ENCODE measurements around the gene MYADML2.

The MYADML2 gene

DNA sequence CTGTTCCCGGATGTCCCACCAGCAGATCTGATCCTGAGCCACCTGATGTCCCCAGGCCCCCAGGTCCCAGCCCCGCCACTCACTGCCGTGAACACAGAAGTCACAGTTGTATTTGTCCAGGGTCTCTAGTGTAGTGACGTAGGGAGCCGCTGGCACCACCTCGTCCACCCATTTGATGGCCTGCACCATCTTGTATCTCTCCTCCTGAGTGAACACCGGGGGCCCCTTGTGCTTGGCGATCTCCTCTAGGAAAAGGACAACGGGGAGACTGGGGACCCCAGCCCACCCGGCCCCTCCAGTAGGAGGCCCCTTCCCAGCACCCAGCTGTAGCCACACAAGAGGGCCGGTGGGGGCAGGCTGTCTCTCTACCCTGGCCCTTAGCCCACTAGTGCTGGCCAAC, 38.2 kb downstream of the MYADML2 start:
- no peak for FAIRE-seq

DNA sequence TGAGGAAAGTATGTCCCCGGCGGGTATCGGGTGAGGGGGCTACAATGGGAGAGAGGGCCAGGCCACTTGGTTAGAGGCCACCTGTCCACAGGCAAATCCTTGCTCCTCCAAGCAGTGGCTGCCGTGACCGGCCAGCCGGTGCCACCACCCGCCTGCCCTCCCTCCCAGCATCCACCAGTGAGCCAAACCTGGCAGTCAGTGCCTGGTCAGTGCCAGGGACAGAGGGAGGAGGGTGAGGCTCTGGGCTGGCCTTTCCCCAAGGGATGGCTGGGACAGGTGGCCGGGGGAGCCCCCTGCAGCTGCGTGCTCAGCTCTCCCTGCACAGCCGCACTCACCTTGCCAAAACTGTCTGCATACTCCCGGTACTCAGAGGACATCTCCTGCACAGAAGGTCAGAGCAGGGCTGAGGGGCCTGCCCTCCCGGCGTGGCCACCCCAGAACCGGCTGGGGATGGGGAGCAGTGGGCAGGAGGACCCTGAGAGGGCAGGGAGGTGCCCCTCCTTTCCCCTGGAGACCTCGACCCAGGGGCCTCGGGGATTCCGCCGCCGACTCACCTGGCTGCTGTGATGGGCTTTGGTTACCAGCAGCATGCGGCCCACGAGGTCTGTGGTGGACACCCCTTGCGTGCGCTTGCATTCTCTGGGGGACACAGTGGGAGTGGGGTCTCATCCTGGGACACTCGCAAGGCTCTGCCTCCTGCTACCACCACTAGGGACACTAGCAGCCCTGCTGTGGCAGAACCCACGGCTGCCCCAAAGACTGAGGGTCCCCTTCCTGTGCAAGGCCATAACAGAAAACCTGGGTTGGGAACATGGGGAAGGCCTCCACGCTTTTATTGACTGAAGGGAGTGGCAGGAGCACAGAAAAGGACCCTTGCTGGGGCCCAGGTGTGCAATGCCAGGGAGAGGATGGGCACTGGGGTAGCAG, 39.6 kb downstream of the MYADML2 start:
- no peak for FAIRE-seq

DNA sequence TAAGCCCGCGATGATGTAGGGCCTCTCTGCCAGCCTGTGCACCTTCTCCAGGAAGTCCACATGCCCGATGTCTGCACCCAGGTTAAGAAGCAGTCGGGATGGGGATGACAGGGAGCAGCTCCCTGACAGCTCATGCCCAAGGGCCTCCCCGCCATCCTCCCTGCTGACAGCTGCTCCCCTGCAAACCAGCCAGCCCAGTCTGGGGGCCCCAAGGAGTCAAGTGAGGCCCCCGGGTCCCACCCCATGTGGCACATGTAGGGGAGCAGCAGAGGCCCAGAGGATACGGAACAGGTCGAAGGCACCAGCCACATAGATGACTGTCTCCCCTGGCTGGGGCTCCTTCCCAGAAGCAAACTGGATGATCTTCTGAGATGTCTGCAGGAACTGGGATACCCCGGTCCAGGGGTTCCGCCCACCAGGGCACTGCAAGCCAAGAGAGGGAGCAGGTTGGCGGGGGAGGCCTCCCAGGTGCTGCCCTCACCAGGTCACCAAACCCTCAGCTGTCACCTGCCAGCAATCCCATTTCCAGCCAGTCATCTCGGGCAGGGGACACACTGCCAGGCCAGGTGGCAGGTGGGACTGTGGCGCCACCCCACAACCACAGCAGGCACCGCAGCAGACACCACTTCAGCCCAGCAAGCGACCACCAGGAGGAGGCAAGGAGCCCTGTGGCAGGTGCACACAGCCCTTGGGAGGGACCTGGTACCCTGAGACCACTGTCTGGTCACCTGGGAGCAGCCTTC, 40.4 kb downstream of the MYADML2 start:
- no peak for FAIRE-seq

DNA sequence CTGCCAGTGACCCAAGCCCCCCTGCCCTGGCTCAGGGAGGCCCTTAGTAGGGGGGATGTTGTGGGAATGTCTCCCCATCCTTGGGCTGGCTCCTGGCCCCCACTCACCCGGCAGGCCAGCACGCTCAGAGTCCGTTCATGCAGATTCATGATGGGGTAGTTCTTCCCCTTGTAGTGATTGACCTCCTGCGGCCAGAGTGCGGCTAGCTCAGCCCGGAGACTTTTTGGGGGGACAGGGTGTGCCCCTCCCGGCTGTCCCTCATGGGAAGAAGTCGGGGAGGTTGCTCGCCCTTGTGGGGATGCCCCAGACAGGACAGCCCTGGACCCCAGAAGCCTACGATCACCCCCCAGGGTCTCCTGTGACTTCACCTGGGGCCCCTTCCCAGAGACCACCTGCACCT, 41.0 kb downstream of the MYADML2 start:
- FAIRE-seq, result no peak

DNA sequence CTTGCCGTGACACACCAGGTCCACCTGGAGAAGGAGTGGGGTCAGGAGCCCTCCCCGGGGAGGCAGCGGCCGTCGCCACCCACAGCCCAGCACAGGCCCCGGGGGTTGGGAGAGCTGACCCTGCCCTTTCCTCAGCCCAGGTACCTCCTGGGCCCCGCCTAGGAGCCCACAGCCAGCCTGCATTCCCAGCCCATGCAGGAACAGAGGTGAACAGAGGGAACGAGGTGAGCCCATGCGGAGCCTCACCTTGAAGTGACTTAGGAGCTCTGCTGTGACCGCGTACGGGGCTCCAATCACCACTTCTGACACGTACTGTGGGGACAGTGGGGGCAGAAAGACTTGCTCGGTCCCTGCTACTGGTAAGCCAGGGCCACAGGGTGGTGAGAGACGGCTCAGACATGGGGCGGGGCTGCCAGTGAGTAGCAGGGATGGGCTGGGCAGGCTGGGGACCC, 41.6 kb downstream of the MYADML2 start:
- FAIRE-seq, result no peak

DNA sequence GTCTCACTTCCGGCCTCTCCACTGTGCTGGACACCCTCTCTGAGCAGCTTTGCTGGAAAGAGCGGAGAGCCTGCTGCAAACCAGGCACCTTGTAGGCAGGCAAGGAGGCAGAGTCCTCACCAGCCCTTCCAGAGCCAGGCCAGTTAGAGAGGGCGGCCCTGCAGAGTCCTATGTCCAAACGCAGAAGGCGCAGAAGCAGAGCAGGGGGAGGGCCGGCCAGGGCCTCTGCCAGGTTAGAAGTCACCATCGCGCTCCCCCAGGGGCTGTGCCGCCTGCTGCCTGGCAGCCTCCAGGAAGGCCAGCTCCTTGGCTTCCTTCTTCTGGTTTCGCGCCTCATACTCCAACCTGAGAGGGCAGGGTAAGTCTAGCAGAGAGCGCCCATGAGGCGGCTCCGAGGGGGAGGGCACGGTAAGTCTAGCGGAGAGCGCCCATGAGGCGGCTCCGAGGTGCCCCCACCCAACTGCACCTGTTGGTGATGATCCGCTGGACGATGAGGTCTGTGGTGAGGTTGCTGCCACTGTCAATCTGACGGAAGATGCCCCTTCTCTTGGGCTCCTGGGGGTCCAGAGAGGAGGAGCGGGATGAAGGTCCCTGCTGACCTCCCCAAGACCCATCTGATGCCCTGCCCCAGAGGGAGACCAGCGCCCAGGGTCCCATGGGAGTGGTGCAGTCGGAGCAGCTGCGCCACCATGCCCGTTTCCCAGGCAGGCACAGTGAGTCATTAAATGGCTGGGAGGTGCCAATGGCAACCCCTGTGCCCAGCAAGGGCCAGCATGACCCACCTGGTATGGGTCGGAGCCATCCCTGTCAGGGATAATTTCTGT, 42.2 kb downstream of the MYADML2 start:
- no peak for FAIRE-seq

DNA sequence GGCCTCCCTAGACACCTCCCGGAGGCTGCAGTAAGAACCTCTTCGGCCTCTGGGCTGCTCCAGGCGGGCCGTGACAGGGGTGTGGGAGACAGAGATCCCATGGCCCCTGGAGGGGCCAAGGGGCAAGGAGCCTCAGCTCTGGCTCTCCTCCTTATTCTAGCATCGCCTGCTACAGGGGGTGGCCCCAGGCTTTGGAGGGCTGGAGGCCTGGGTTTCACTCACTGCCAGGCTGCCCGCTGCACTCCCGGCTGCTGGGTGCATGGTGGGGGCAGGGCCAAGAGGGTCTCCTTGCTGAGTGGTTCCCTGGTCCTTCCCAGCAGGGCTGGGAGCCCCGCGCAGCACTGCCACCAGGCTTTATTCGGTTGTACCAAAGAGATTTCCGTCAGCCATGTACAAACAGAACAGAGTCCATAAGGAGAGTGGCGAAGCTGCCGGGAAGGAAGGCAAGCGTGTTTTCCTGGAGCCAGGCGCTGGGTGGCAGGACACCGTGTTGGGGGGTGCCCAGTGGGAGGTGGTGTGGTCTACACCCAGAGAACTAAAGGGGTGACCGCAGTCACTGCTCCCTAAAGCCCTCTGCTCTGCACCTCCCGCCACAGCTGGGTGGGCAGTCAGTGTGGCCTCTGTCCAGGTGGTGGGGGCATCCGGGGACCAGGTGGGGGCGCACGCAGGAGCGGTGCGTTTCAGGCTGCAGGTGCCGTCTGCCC, 43.0 kb downstream of the MYADML2 start:
- FAIRE-seq, result no peak

DNA sequence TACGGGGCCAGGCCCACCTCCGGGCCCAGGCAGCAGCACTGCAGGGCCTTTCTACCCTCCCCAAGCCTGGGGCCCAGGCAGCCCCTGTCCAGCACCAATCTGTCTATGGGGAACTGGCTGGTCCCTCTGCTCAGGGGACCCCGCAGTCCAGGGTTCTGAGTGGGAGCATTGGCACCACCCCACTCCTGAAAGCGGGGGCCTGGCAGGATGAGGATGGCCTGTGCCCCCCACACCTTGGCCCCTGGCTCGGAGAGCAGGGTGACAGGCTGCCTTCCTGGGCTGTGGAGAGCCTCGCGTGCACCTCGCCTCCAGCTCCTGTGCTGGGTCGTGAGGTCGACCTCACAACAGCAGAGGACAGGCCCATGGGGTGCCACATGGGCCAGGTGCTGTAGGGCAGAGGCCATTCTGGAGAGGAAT, 43.6 kb downstream of the MYADML2 start:
- FAIRE-seq, result no peak

DNA sequence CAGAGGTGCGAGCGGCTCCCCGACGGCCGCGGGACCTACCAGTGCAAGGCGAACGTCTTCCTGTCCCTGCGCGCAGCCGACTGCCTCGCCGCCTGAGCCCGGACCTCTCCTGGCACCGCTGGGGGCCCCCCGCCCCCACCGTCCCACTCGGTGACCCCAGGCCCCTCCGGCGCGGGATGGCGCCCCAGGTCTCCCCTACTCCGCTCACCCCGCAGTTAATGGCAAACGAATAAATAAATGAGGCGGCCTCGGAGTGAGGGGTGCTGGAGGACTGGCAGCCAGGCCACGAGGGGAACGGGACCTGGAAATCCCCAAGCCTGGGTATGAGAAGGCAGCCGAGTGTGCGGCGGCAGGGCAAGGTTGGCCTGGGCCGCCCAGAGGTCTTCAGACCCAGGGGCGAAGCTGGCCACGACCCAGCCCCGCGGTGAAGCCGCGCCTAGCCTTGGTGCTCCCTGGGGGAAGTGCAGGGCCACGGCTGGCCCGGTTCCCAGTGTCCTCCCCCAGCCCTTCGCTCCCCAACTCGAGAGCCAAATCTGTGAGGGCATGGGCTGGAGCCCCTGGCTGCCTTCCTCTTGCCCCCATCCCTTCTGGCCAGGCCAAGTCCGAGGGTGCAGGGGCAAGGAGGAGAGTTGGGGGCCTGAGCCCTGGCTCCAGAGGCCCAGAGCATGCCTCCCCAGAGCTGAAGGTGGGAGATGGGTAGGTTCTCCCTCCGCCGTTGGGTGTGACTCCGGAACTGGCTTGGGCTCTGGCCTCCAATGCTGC, 44.2 kb downstream of the MYADML2 start:
- no peak for FAIRE-seq

DNA sequence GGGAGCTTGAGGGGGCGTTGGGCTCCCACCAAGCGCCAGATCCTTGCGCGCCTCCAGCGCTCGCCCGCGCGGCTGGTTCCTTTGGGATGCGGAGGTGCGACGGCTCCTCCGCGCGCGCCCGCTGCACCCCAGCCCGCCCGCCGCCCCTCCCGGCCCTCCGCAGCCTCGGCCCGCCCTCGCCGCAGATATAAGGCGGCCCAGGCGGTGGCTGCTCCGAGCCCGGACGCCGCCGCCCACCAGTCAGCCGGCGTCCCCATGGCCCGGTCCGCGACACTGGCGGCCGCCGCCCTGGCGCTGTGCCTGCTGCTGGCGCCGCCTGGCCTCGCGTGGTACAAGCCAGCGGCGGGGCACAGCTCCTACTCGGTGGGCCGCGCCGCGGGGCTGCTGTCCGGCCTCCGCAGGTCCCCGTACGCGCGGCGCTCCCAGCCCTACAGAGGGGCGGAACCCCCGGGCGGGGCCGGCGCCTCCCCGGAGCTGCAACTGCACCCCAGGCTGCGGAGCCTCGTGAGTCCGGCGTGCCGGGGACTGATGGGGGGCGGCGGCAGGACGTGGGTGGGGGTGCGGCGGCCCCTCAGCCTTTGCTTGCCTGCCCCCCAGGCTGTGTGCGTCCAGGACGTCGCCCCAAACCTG, 44.9 kb downstream of the MYADML2 start, which contains the start of gene NPB:
NPB (plus strand) TSS at position 216 of the 630 bp plus-strand sequence; CDS start at position 256, 40 bp downstream.
- FAIRE-seq, result no peak

DNA sequence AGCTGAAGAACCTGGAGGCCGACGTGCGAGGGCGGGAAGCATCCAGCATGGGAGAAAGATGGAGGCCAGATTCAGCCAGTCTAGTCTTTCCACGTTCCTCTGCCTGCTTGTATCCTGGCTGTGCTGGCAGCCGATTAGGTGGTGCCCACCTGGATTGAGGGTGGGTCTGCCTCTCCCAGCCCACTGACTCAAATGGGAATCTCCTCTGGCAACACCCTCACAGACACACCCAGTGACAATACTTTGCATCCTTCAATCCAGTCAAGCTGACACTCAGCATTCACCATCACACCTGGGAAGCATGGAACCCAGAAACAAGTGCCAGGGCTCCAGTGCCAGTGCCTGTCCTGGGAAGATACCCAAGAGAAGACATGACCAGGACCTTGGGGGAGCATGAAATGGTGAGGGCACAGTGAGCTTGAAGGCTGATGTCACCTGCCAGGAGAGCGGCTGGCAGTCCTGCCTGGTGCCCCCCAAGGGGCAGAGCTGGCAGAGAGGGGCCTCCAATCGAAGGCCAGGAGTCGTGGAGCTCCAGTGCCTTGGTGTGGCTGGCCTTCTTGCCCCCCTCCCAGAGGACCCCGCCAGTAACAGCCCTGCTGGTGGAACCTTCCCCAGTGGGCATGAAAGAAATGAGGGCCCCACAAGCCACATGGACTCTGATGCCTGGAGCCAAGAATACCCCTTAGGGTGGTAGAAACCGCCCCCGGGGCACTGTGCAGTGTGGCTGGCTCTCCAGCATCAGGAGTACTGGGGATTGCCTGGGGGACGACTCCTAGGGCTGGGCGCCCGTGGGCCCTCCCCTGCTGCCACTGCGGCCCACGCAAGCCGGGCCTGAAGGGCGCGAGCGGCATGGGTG, 45.6 kb downstream of the MYADML2 start:
- no peak for FAIRE-seq

DNA sequence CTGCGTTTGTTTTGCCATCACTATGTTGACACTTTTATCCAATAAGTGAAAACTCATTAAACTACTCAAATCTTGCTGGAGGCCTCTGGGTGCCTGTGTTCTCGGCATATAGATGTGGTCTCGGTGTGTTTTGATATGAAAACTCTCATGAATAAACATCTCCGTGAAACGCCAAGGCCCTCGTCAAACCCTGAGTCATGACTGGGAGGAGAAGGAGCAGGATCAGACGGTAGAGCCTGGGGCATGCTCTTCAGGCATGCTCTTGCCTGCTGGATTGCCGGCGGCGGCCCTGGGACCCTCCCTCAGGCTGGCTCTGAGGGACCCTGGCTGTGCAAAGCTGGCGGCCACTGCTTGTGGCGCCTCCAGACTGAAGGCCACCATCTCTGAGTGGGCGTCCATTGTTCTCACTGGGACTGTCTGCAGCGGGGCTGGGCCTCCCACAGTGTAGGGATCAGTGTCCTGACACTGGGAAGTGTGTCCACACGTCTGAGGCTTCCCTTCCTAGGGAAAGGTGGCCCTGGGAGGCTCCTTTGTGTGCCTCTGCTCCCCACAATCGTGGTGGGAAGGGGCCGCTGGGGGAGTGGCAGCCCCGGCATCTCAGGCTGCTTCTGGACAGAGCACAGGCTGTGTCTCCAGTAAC, 46.7 kb downstream of the MYADML2 start:
- FAIRE-seq, result no peak

DNA sequence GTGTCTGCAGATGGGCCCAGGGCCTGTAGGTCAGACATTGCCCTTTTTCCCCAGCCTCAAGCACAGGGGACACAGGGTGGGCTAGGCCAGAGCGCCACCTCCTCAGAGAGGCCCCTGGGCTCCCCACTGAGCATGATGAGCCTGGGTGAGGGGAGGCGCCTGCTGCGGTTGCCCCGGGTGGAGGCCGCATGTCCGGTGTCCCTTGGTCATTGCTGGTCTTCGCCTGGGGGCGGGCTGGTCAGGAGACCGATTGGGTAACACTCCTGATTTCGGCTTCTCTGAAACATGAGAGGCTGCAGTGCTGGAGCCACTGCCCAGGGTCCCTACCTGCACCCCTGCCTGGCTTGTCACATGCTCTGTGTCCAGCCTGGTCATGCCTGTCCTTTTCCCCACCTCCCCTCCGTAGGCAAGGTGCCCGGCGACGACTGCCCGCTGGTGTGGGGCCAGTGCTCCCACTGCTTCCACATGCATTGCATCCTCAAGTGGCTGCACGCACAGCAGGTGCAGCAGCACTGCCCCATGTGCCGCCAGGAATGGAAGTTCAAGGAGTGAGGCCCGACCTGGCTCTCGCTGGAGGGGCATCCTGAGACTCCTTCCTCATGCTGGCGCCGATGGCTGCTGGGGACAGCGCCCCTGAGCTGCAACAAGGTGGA, 47.4 kb downstream of the MYADML2 start:
- no peak for FAIRE-seq

DNA sequence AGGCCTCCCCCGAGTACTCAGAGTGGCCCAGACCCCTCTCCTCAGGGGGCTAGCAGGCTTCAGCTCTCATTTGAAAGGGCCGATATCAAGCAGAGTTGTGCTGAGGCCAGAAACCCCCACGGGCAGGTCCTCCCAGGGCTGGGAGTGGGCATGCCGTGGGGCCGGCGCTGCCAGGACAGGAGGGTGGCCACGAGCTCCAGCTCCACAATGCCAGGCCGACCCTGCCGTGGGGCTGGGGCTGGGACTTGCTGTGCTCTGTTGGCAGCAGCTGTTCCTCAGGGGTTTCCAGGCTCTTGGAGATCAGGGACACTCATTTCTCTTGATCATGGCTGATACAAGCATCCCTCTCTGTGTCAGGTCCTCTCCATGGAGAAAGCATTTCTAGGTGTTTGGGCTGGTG, 48.1 kb downstream of the MYADML2 start:
- no peak for FAIRE-seq

DNA sequence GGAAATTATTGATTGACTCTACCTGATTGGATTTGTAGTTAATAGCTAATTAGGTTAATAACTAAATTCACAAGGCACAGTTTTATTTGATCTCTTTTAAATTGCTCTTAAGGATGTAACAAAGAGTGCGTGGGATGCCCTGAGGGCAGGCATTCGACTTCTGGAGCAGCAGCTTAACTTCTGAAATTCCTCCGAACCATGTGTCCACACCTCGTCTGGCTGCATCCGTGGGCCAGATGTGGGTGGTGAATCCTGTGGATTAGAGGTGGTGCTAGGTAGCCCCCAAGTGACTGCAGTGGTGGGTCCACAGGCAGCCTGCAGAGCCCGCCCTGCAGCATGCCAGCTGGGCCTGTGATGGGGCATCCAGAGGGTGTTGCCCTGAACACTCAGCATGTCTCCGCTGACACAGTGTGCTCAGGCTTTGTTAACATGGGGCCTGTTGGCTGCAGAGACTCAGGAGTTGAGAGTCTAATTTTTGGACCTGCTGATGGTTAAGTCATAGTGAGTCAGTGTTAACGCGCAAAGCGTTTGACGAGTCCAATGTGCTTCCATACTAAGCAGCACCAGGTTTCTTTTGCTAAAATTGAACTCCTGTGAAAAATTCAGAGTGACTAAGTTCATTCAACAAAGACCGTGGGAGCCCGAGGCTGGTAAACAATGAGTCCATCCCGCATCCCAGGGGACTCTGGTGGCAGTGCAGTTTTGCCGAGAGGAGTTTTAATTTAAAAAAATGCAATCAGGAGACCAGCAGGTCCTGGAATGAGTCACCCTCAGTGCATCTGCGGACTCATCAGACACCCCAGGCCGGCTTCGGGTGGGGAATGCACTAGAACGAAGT, 48.8 kb downstream of the MYADML2 start:
- no peak for FAIRE-seq

DNA sequence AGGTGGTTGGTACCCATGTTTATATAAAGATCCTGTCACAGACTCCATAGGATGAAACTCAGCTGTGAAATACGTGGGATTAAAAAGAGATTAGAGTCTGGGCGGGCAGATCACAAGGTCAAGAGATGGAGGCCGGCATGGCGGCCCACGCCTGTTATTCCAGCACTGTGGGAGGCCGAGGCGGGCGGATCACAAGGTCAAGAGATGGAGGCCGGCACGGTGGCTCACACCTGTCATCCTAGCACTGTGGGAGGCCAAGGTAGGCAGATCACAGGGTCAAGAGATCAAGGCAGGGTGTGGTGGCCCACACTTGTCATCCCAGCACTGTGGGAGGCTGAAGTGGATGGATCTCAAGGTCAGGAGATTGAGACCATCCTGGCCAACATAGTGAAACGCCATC, 51.6 kb downstream of the MYADML2 start:
- FAIRE-seq, result no peak

DNA sequence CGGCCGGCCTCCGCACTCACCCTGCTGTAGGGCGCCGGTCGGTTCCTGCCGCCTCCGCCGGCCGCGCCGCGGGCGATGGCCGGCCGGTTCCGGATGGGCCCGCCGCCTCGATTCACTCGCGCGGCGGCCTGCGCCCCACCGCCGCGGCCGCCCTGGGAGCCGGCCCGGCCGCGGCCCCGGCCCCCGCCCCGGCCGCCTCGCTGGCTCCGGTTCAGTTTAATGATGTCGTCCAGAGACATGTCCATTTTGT, 55.8 kb downstream of the MYADML2 start:
- no peak for FAIRE-seq
